Measurements from ENCODE around the gene MAP3K6.
"Not testable (repeated sequence)": the region's sequence is repeated elsewhere in the genome, so short reads cannot be mapped to it uniquely, and the experiment has no call there.

MAP3K6 gene

GRCh38 chr1:27366411-27367159 is at the start of gene MAP3K6:
TSS of gene MAP3K6 (minus strand) at chr1:27366961. CDS start at chr1:27366597, 364 bp downstream.
- no peak for DNase-seq (ENCODE audit: low read depth)

- no peak for DNase-seq (ENCODE audit: low read depth)
Measured at GRCh38 chr1:27414091-27414490, 47.3 kb upstream of the MAP3K6 start.

- no peak for DNase-seq (ENCODE audit: low read depth)
Measured at GRCh38 chr1:27413004-27413403, 46.2 kb upstream of the MAP3K6 start.

- no peak for DNase-seq (ENCODE audit: low read depth)
Measured at GRCh38 chr1:27412502-27412901, 45.7 kb upstream of the MAP3K6 start.

- DNase-seq (ENCODE audit: low read depth), result no peak
Measured at GRCh38 chr1:27410709-27411108, 43.9 kb upstream of the MAP3K6 start.

GRCh38 chr1:27409669-27410068 is 42.9 kb upstream of the MAP3K6 start:
- no peak for DNase-seq (ENCODE audit: low read depth)

GRCh38 chr1:27408151-27408550 is 41.4 kb upstream of the MAP3K6 start:
- DNase-seq (ENCODE audit: low read depth), result no peak

- not testable (repeated sequence) for DNase-seq (ENCODE audit: low read depth)
Measured at GRCh38 chr1:27406791-27407190, 40.0 kb upstream of the MAP3K6 start.

- DNase-seq (ENCODE audit: low read depth), result no peak
Measured at GRCh38 chr1:27406362-27406680, 39.6 kb upstream of the MAP3K6 start.

GRCh38 chr1:27405598-27406361 is 39.0 kb upstream of the MAP3K6 start:
- DNase-seq (ENCODE audit: low read depth), result not testable (repeated sequence)

GRCh38 chr1:27405074-27405473 is 38.3 kb upstream of the MAP3K6 start:
- no peak for DNase-seq (ENCODE audit: low read depth)

GRCh38 chr1:27403931-27404330 is 37.2 kb upstream of the MAP3K6 start:
- no peak for DNase-seq (ENCODE audit: low read depth)

GRCh38 chr1:27403065-27403726 is 36.4 kb upstream of the MAP3K6 start:
- DNase-seq (ENCODE audit: low read depth), result no peak

- DNase-seq (ENCODE audit: low read depth), result no peak
Measured at GRCh38 chr1:27402349-27402754, 35.6 kb upstream of the MAP3K6 start.

GRCh38 chr1:27400963-27401341 is 34.2 kb upstream of the MAP3K6 start:
- no peak for DNase-seq (ENCODE audit: low read depth)

GRCh38 chr1:27400082-27400962 is 33.6 kb upstream of the MAP3K6 start:
- DNase-seq (ENCODE audit: low read depth), result no peak

GRCh38 chr1:27399251-27400025 is 32.7 kb upstream of the MAP3K6 start:
- DNase-seq (ENCODE audit: low read depth), result no peak

- no peak for DNase-seq (ENCODE audit: low read depth)
Measured at GRCh38 chr1:27398405-27399149, 31.8 kb upstream of the MAP3K6 start.

- no peak for DNase-seq (ENCODE audit: low read depth)
Measured at GRCh38 chr1:27397749-27398148, 31.0 kb upstream of the MAP3K6 start.

- DNase-seq (ENCODE audit: low read depth), result no peak
Measured at GRCh38 chr1:27397110-27397509, 30.3 kb upstream of the MAP3K6 start.
